A549 (cell line): ENCODE data around the gene TMC5.

Experiments
- CEBPB ChIP-seq, 2 experiments: fragments of >200 bp in 1 of 2; sonication (Bioruptor Twin) in 1 of 2; formaldehyde crosslinking in 1 of 2; IDR thresholded peaks; 2 replicates each; pipeline ENCODE4 v1.6.1; 2012 to 2016
- CHD2 ChIP-seq: fragments of 150-350 bp; IDR thresholded peaks from 2 replicates; pipeline ENCODE4 v1.6.1; 2014; ENCODE audit warnings: low read length; ENCODE audit not compliant: partially characterized antibody
- CHD4 ChIP-seq: fragments of 200-600 bp; sonication (generic); IDR thresholded peaks from 2 replicates; pipeline ENCODE4 v1.6.1; 2016; ENCODE audit warnings: antibody characterized with exemption, mild to moderate bottlenecking, borderline replicate concordance
- POLR2A ChIP-seq: IDR thresholded peaks from 2 replicates; pipeline ENCODE4 v1.6.1; 2012; ENCODE audit warnings: mild to moderate bottlenecking, low read length

GRCh38 chr16:19382084-19382801 is 35.4 kb upstream of the TMC5 start:
- TF ChIP-seq CEBPB (IDR thresholded peaks at IDR 0.05): no peak
- TF ChIP-seq POLR2A: no peak
- no peak for TF ChIP-seq CHD2
- no peak for TF ChIP-seq CHD4
